Astrocyte (in vitro differentiated cells and primary cell): ENCODE results near the gene CD28.

Source experiments
- EZH2 ChIP-seq: IDR thresholded peaks from 2 replicates; pipeline ENCODE4 v1.6.1; 2012; ENCODE audit warnings: mild to moderate bottlenecking, low read length, inconsistent platforms; ENCODE audit not compliant: insufficient read depth
- TF ChIP-seq, protein P1 (sequence below): IDR thresholded peaks from 2 replicates; pipeline ENCODE4 v1.5.1; 2011; ENCODE audit warnings: low read depth, mild to moderate bottlenecking, inconsistent platforms, low read length, moderate library complexity; ENCODE audit not compliant: insufficient read depth

- TF ChIP-seq, protein P1, sequence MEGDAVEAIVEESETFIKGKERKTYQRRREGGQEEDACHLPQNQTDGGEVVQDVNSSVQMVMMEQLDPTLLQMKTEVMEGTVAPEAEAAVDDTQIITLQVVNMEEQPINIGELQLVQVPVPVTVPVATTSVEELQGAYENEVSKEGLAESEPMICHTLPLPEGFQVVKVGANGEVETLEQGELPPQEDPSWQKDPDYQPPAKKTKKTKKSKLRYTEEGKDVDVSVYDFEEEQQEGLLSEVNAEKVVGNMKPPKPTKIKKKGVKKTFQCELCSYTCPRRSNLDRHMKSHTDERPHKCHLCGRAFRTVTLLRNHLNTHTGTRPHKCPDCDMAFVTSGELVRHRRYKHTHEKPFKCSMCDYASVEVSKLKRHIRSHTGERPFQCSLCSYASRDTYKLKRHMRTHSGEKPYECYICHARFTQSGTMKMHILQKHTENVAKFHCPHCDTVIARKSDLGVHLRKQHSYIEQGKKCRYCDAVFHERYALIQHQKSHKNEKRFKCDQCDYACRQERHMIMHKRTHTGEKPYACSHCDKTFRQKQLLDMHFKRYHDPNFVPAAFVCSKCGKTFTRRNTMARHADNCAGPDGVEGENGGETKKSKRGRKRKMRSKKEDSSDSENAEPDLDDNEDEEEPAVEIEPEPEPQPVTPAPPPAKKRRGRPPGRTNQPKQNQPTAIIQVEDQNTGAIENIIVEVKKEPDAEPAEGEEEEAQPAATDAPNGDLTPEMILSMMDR: no peak
- no peak for TF ChIP-seq EZH2
These were observed 13.3 kb downstream of the CD28 start for GRCh38 chr2:203719456-203720410.
